Liver (tissue), 9 donors: ENCODE data around the gene FOXO6. TPM values are rescaled to one million over a fixed set of nuclear protein-coding genes. Genes with fewer than 3 reads are reported as not detected.

Experiments used
- DNase-seq: peaks from one replicate; pipeline ENCODE4 v3.0.0-alpha.2; 2017; ENCODE audit warnings: low spot score
- H3K27ac ChIP-seq, 2 donors: one replicate each; pipeline ENCODE4 v1.7.0; 2013; ENCODE audit warnings: inconsistent platforms in 2 of 2, low read length in 2 of 2, control low read depth in 1 of 2, low read depth in 1 of 2, mild to moderate bottlenecking in 1 of 2
- H3K27me3 ChIP-seq, 4 donors: one replicate each; pipeline versions ENCODE4 v1.6.1 to v1.7.0; 2013; ENCODE audit warnings: low read length in 3 of 4, inconsistent platforms in 1 of 4, mild to moderate bottlenecking in 1 of 4, moderate library complexity in 1 of 4; ENCODE audit not compliant: control insufficient read depth in 4 of 4, insufficient read depth in 4 of 4
- H3K36me3 ChIP-seq, 4 donors: one replicate each; pipeline versions ENCODE4 v1.6.1 to v1.7.0; 2013; ENCODE audit warnings: low read length in 3 of 4, mild to moderate bottlenecking in 3 of 4, low read depth in 1 of 4, moderate library complexity in 1 of 4; ENCODE audit not compliant: control insufficient read depth in 4 of 4, insufficient read depth in 3 of 4
- H3K4me1 ChIP-seq, 4 donors: one replicate each; pipeline versions ENCODE4 v1.6.1 to v1.7.0; 2013; ENCODE audit warnings: low read length in 3 of 4, mild to moderate bottlenecking in 3 of 4, moderate library complexity in 1 of 4; ENCODE audit not compliant: control insufficient read depth in 4 of 4, insufficient read depth in 4 of 4
- H3K4me3 ChIP-seq, 3 donors: one replicate each; pipeline versions ENCODE4 v1.6.1 to v1.7.0; 2013; ENCODE audit warnings: low read length in 3 of 3, control low read depth in 1 of 3, low read depth in 1 of 3, mild to moderate bottlenecking in 1 of 3
- H3K9ac ChIP-seq, 2 donors: one replicate each; pipeline ENCODE4 v1.7.0; 2013; ENCODE audit warnings: low read length in 2 of 2, mild to moderate bottlenecking in 2 of 2, moderate library complexity in 2 of 2, control low read depth in 1 of 2, low read depth in 1 of 2
- H3K9me3 ChIP-seq, 4 donors: one replicate each; pipeline versions ENCODE4 v1.6.1 to v1.7.0; 2013; ENCODE audit warnings: low read length in 3 of 4; ENCODE audit not compliant: control insufficient read depth in 4 of 4
- EGR1 ChIP-seq, 2 donors: IDR thresholded peaks; 2 replicates each; pipeline ENCODE4 v1.6.1; 2016 to 2018; ENCODE audit warnings: antibody characterized with exemption in 2 of 2, low read depth in 2 of 2
- FOXA1 ChIP-seq: IDR thresholded peaks from 2 replicates; pipeline ENCODE4 v1.6.1; 2016; ENCODE audit warnings: antibody characterized with exemption
- FOXA2 ChIP-seq: IDR thresholded peaks from 2 replicates; pipeline ENCODE4 v1.6.1; 2016; ENCODE audit warnings: antibody characterized with exemption
- GABPA ChIP-seq, 2 donors: IDR thresholded peaks in 1 of 2; conservative IDR thresholded peaks in 1 of 2; 2 replicates each; pipeline ENCODE4 v1.6.1; 2016; ENCODE audit warnings: antibody characterized with exemption in 2 of 2, mild to moderate bottlenecking in 1 of 2, moderate library complexity in 1 of 2
- HNF4G ChIP-seq: IDR thresholded peaks from 2 replicates; pipeline ENCODE4 v1.6.1; 2016; ENCODE audit warnings: antibody characterized with exemption
- JUND ChIP-seq, 2 donors: IDR thresholded peaks; 2 replicates each; pipeline ENCODE4 v1.6.1; 2016; ENCODE audit warnings: antibody characterized with exemption in 2 of 2
- NR2F2 ChIP-seq: IDR thresholded peaks from 2 replicates; pipeline ENCODE4 v1.6.1; 2016; ENCODE audit warnings: antibody characterized with exemption
- RAD21 ChIP-seq, 2 donors: IDR thresholded peaks; 2 replicates each; pipeline ENCODE4 v1.6.1; 2016; ENCODE audit warnings: antibody characterized with exemption in 2 of 2, mild to moderate bottlenecking in 2 of 2
- RXRA ChIP-seq, 2 donors: IDR thresholded peaks; 2 replicates each; pipeline ENCODE4 v1.6.1; 2017 to 2018; ENCODE audit warnings: antibody characterized with exemption in 2 of 2, mild to moderate bottlenecking in 1 of 2
- SP1 ChIP-seq: IDR thresholded peaks from 2 replicates; pipeline ENCODE4 v1.6.1; 2018; ENCODE audit warnings: antibody characterized with exemption, mild to moderate bottlenecking
- TAF1 ChIP-seq: conservative IDR thresholded peaks from 2 replicates; pipeline ENCODE4 v1.6.1; 2016; ENCODE audit warnings: antibody characterized with exemption, mild to moderate bottlenecking
- YY1 ChIP-seq: IDR thresholded peaks from 2 replicates; pipeline ENCODE4 v1.6.1; 2016; ENCODE audit warnings: antibody characterized with exemption, mild to moderate bottlenecking
- WGBS: extraction: QIAGEN DNeasy Blood & Tissue Kit; methylation state at CpG from one replicate; pipeline ENCODE4 v1.1.7; 2013; 5-methylcytosine and 5-hydroxymethylcytosine counted together
- polyA plus RNA-seq, 2 donors: library from polyadenylated mRNA; stranded (reverse) in 1 of 2; unstranded in 1 of 2; fragments of 200-250 nt in 1 of 2; fragments of >200 nt in 1 of 2; fragmentation: Nextera tagmentation in 1 of 2; extraction: Ambion mirVana in 1 of 2; gene quantifications; one replicate each; pipeline versions ENCODE4 v1.2.1 to v1.2.3, GENCODE V29; 2013 to 2015
- total RNA-seq, 2 donors: library from RNA; depleted of rRNA; stranded (reverse); fragments of >200 nt; gene quantifications; one replicate each; pipeline ENCODE4 v1.2.3, GENCODE V29; 2014
- TF ChIP-seq, protein P1 (sequence below): IDR thresholded peaks from 2 replicates; pipeline ENCODE4 v1.6.1; 2016; ENCODE audit warnings: antibody characterized with exemption
- TF ChIP-seq, protein P2 (sequence below): IDR thresholded peaks from 2 replicates; pipeline ENCODE4 v1.6.1; 2016; ENCODE audit warnings: antibody characterized with exemption, mild to moderate bottlenecking
- TF ChIP-seq, protein P3 (sequence below): IDR thresholded peaks from 2 replicates; pipeline ENCODE4 v1.6.1; 2016; ENCODE audit warnings: antibody characterized with exemption
- TF ChIP-seq, protein P4 (sequence below): fragments of 150-350 bp; IDR thresholded peaks from 2 replicates; pipeline ENCODE4 v1.5.1; 2017; ENCODE audit warnings: improper control_type of control experiment, low read depth, low read length; ENCODE audit not compliant: missing input control
- donor health status: healthy.
- donor health status: healthy.
- donor health status: healthy.
- donor health status: healthy.
- donor health status: healthy.

FOXO6 gene
- total and polyA plus RNA-seq, 4 donors = 0.02 to 0.09 (median 0.08) TPM; not detected in 1

DNA sequence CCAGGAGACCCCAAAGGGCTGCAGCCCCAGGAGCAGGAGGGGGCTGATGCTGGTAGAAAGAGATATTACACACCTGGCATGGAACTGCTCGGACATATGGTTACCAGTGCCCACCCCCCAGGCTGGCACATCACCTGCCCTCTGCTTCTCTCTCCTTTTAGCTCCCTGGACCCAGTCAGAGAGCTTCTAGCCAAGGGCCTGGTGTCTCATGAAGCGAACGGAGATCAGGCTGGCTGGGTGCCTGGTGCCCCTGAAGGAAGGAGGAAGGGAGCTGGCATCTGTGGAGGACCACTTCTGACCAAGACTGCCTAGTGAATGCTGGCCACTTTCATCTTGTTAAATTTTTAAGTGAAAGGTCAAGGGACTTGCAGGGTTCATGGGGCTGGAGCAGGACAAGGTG lies 53.1 kb downstream of the FOXO6 start:
- H3K9me3 ChIP-seq = no peaks in the 10 kb centered on the region
- WGBS = 91% methylated on average over 3 of the region's 3 CpGs
- no peak for DNase-seq
- H3K4me3 ChIP-seq = no peak overlapping the region
- no peaks in the 10 kb centered on the region for H3K36me3 ChIP-seq
- H3K27ac ChIP-seq = no peak overlapping the region
- H3K4me1 ChIP-seq = no peaks in the 10 kb centered on the region
- H3K27me3 ChIP-seq = peaks cover 0 to 3% (median under 1%) of the 10 kb centered on the region in 4 donors
- H3K9ac ChIP-seq = no peak overlapping the region
- TF ChIP-seq, protein P1, sequence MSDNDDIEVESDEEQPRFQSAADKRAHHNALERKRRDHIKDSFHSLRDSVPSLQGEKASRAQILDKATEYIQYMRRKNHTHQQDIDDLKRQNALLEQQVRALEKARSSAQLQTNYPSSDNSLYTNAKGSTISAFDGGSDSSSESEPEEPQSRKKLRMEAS = no peak
- TF ChIP-seq, protein P2, sequence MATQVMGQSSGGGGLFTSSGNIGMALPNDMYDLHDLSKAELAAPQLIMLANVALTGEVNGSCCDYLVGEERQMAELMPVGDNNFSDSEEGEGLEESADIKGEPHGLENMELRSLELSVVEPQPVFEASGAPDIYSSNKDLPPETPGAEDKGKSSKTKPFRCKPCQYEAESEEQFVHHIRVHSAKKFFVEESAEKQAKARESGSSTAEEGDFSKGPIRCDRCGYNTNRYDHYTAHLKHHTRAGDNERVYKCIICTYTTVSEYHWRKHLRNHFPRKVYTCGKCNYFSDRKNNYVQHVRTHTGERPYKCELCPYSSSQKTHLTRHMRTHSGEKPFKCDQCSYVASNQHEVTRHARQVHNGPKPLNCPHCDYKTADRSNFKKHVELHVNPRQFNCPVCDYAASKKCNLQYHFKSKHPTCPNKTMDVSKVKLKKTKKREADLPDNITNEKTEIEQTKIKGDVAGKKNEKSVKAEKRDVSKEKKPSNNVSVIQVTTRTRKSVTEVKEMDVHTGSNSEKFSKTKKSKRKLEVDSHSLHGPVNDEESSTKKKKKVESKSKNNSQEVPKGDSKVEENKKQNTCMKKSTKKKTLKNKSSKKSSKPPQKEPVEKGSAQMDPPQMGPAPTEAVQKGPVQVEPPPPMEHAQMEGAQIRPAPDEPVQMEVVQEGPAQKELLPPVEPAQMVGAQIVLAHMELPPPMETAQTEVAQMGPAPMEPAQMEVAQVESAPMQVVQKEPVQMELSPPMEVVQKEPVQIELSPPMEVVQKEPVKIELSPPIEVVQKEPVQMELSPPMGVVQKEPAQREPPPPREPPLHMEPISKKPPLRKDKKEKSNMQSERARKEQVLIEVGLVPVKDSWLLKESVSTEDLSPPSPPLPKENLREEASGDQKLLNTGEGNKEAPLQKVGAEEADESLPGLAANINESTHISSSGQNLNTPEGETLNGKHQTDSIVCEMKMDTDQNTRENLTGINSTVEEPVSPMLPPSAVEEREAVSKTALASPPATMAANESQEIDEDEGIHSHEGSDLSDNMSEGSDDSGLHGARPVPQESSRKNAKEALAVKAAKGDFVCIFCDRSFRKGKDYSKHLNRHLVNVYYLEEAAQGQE = no peak
- TF ChIP-seq FOXA1 (no peak), SP1 (no peak), RAD21 (IDR thresholded peaks at IDR 0.05) (no peak), TAF1 (no peak), GABPA (IDR thresholded peaks at IDR 0.05 in 1 of 2, conservative IDR thresholded peaks at IDR 0.05 in 1 of 2) (no peak), NR2F2 (no peak), YY1 (no peak)
- TF ChIP-seq, protein P3, sequence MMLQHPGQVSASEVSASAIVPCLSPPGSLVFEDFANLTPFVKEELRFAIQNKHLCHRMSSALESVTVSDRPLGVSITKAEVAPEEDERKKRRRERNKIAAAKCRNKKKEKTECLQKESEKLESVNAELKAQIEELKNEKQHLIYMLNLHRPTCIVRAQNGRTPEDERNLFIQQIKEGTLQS = no peak

DNA sequence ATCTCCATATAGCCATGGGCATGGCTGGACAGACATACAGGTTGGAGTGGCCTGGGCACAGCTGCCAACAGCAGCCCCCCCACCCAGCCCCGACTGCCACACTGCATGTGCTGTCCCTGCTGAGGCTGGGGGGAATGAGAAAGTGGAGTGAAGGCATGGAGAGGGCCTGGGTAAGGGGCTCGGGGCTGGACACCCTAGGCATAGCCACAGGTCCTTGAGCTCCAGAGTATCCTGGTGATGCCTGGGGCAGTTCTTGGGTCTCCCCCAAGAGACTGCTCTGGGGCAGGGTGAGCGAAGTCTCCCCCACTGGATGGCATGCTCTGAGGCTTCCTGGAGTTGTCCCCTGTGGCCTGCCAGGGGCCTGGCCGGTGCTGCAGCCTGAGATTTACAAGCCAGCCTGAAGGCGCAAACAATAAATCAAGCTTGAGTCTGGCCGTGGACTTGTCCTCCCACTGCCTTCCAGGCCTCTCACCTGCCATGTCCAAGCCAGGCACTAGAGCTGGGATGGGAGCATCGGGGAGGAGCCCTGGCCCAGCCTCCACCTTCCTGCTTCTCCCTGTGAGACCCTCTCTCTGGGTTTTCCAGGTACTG lies 53.6 kb downstream of the FOXO6 start:
- 89% methylated on average over 7 of the region's 7 CpGs for WGBS
- no peak for TF ChIP-seq RXRA (IDR thresholded peaks at IDR 0.05)
- TF ChIP-seq SP1 = no peak
- no peak for TF ChIP-seq GABPA (IDR thresholded peaks at IDR 0.05 in 1 of 2, conservative IDR thresholded peaks at IDR 0.05 in 1 of 2)
- no peak for TF ChIP-seq HNF4G
- no peak for TF ChIP-seq EGR1 (IDR thresholded peaks at IDR 0.05; ENCODE audit: low read depth in 2 of 2)
- TF ChIP-seq TAF1 = no peak
- no peak for TF ChIP-seq YY1
- TF ChIP-seq FOXA1 = no peak
- TF ChIP-seq, protein P4, sequence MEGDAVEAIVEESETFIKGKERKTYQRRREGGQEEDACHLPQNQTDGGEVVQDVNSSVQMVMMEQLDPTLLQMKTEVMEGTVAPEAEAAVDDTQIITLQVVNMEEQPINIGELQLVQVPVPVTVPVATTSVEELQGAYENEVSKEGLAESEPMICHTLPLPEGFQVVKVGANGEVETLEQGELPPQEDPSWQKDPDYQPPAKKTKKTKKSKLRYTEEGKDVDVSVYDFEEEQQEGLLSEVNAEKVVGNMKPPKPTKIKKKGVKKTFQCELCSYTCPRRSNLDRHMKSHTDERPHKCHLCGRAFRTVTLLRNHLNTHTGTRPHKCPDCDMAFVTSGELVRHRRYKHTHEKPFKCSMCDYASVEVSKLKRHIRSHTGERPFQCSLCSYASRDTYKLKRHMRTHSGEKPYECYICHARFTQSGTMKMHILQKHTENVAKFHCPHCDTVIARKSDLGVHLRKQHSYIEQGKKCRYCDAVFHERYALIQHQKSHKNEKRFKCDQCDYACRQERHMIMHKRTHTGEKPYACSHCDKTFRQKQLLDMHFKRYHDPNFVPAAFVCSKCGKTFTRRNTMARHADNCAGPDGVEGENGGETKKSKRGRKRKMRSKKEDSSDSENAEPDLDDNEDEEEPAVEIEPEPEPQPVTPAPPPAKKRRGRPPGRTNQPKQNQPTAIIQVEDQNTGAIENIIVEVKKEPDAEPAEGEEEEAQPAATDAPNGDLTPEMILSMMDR = no peak
- no peak for TF ChIP-seq FOXA2
- TF ChIP-seq JUND (IDR thresholded peaks at IDR 0.05) = no peak
- TF ChIP-seq, protein P2 = no peak
- no peaks in the 10 kb centered on the region for H3K36me3 ChIP-seq

More for the DNA sequence above, 53.6 kb downstream of the FOXO6 start:
- Histone ChIP-seq H3K9me3 (no peaks in the 10 kb centered on the region), H3K4me1 (no peaks in the 10 kb centered on the region), H3K9ac (no peak overlapping the region), H3K27me3 (peaks cover 0 to 3% (median 0%) of the 10 kb centered on the region in 4 donors), H3K27ac (no peak overlapping the region), H3K4me3 (no peak overlapping the region)
- DNase-seq = no peak
